ENCODE measurements around the gene CLCN6. TPM values are rescaled to one million over a fixed set of nuclear protein-coding genes. Genes with fewer than 3 reads are reported as not detected.

The CLCN6 gene
- total and polyA plus RNA-seq, 7 donors: 3.0 to 19.7 (median 16.0) TPM

DNA sequence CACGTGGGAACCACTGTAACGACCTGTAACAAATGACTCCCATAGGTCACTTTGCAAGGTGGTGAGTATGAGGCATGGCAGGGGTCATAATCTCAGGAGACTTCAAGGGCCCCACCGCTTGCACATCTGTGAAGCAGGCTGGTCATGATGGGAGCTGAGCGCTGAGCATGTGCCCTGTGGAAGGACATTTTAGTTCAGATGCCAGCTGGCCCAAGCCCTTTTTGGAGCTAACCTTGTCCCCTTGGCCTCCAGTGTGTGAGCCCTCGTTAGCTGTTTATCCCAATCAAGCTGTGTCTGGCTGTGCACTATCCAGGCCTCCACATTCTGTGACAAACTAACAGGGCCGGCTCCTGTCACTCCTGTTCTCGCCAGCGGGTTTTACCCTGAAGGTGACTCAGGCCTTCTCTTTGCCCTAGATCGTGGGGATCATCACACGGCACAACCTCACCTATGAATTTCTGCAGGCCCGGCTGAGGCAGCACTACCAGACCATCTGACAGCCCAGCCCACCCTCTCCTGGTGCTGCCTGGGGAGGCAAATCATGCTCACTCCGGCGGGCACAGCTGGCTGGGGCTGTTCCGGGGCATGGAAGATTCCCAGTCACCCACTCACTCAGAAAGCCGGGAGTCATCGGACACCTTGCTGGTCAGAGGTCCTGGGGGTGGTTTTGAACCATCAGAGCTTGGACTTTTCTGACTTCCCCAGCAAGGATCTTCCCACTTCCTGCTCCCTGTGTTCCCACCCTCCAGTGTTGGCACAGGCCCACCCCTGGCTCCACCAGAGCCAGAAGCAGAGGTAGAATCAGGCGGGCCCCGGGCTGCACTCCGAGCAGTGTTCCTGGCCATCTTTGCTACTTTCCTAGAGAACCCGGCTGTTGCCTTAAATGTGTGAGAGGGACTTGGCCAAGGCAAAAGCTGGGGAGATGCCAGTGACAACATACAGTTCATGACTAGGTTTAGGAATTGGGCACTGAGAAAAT lies 34.0 kb downstream of the CLCN6 start:
- Histone ChIP-seq H3K36me3 (peaks cover 53 to 98% (median 73%) of the 10 kb centered on the region in 4 donors), H3K27me3 (no peaks in the 10 kb centered on the region), H3K27ac (no peak overlapping the region), H3K4me1 (no peaks in the 10 kb centered on the region), H3K4me3 (no peak overlapping the region), H3K9me3 (no peaks in the 10 kb centered on the region)
- intact Hi-C loops (cut with DNase I): loop anchor here (5.0 kb wide), 3 partner anchors 52 to 192 kb away; no protein-coding TSS in a partner anchor
- TF ChIP-seq POLR2AphosphoS5 (IDR thresholded peaks at IDR 0.05): no peak
- TF ChIP-seq, protein P1, sequence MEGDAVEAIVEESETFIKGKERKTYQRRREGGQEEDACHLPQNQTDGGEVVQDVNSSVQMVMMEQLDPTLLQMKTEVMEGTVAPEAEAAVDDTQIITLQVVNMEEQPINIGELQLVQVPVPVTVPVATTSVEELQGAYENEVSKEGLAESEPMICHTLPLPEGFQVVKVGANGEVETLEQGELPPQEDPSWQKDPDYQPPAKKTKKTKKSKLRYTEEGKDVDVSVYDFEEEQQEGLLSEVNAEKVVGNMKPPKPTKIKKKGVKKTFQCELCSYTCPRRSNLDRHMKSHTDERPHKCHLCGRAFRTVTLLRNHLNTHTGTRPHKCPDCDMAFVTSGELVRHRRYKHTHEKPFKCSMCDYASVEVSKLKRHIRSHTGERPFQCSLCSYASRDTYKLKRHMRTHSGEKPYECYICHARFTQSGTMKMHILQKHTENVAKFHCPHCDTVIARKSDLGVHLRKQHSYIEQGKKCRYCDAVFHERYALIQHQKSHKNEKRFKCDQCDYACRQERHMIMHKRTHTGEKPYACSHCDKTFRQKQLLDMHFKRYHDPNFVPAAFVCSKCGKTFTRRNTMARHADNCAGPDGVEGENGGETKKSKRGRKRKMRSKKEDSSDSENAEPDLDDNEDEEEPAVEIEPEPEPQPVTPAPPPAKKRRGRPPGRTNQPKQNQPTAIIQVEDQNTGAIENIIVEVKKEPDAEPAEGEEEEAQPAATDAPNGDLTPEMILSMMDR (IDR thresholded peaks at IDR 0.05): no peak
- TF ChIP-seq EP300 (IDR thresholded peaks at IDR 0.05): no peak
- no peak for TF ChIP-seq POLR2A (IDR thresholded peaks at IDR 0.05)
- WGBS, 2 donors: 95 to 96% methylated on average over 20 of the region's 20 CpGs
- no peak for DNase-seq

DNA sequence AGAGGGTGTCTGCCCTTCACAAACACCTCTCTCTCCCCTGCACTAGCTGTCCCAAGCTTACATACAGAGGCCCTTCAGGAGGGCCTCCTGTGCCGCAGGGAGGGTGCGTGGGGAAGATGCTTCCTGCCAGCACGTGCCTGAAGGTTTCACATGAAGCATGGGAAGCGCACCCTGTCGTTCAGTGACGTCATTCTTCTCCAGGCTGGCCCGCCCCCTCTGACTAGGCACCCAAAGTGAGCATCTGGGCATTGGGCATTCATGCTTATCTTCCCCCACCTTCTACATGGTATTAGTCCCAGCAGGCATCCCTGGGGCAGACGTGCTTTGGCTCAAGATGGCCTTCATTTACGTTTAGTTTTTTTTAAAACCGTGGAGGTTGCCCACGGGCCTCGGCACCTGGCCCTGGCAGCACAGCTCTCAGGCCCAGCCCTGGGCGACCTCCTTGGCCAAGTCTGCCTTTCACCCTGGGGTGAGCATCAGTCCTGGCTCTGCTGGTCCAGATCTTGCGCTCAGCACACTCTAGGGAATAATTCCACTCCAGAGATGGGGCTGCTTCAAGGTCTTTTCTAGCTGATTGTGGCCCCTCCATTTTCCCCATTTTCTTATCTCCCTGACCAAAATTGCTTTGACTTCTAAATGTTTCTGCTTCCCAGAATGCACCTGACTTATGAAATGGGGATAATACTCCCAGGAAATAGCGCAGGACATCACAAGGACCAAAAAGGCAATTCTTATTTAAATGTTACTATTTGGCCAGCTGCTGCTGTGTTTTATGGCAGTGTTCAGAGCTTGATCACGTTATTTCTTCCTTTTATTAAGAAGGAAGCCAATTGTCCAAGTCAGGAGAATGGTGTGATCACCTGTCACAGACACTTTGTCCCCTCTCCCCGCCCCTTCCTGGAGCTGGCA lies 35.5 kb downstream of the CLCN6 start:
- WGBS, 2 donors: 79 to 84% methylated on average over 17 of the region's 17 CpGs
- no peak for TF ChIP-seq POLR2AphosphoS5 (IDR thresholded peaks at IDR 0.05)
- no peak for TF ChIP-seq POLR2A (IDR thresholded peaks at IDR 0.05)
- TF ChIP-seq EP300 (IDR thresholded peaks at IDR 0.05): no peak
- TF ChIP-seq, protein P1 (IDR thresholded peaks at IDR 0.05): no peak
- intact Hi-C loops (cut with DNase I): no loop called here
- H3K36me3 ChIP-seq: peaks cover 44 to 87% (median 60%) of the 10 kb centered on the region in 4 donors
- H3K27me3 ChIP-seq: no peaks in the 10 kb centered on the region
- H3K9me3 ChIP-seq: no peaks in the 10 kb centered on the region
- DNase-seq: no peak
- H3K4me1 ChIP-seq: no peaks in the 10 kb centered on the region
- H3K27ac ChIP-seq: no peak overlapping the region
- H3K4me3 ChIP-seq: no peak overlapping the region

DNA sequence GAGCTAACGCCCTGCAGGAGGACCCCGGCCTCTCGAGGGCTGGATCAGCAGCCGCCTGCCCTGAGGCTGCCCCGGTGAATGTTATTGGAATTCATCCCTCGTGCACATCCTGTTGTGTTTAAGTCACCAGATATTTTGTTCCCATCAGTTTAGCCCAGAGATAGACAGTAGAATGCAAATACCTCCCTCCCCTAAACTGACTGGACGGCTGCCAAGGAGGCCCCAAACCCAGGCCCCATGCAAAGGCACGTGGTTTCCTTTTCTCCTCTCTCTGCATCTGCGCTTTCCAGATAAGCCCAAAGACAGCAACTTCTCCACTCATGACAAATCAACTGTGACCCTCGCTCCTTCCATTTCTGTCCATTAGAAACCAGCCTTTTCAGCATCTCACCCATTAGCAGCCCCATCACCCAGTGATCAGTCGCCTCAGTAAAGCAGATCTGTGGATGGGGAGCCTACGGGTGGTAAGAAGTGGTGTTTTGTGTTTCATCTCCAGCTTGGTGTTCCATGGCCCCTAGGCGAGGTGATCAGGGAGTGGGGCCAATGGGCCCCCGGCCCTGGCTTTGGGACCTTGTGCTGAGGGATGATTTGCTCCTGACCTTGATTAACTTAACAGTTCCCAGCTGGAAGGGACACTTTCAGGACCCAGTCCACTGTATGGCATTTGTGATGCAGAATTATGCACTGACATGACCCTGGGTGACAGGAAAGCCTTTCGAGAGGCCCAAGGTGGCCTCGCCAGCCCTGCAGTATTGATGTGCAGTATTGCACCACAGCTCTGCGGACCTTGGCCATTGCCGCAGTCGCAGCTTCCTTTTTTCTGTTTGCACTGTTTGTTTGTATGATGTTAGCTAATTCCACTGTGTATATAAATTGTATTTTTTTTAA lies 36.4 kb downstream of the CLCN6 start:
- Histone ChIP-seq H3K9me3 (no peaks in the 10 kb centered on the region), H3K4me3 (no peak overlapping the region), H3K27ac (no peak overlapping the region), H3K27me3 (no peaks in the 10 kb centered on the region), H3K36me3 (peaks cover 35 to 82% (median 53%) of the 10 kb centered on the region in 4 donors), H3K4me1 (no peaks in the 10 kb centered on the region)
- DNase-seq: no peak
- TF ChIP-seq EP300 (IDR thresholded peaks at IDR 0.05) (no peak), POLR2AphosphoS5 (IDR thresholded peaks at IDR 0.05) (no peak), POLR2A (IDR thresholded peaks at IDR 0.05) (no peak)
- TF ChIP-seq, protein P1 (IDR thresholded peaks at IDR 0.05): no peak
- 62 to 83% methylated on average over 19 of the region's 19 CpGs for WGBS, 2 donors
- intact Hi-C loops (cut with DNase I): no loop called here
